Small intestine (tissue), 7 donors: ENCODE measurements around the gene PPFIA2. TPM values are rescaled to one million over a fixed set of nuclear protein-coding genes. Genes with fewer than 3 reads are reported as not detected.
"Not testable (repeated sequence)": the region's sequence is repeated elsewhere in the genome, so short reads cannot be mapped to it uniquely, and the experiment has no call there.

Experiments
- DNase-seq, 2 donors: peaks; one replicate each; pipeline versions ENCODE4 v3.0.0 to v3.0.0-alpha.2; 2013
- FAIRE-seq: peaks from 2 replicates; lab custom pipeline; 2012; peaks lifted over from hg19 to GRCh38; lab: Jason Lieb, UNC
- H3K27ac ChIP-seq, 3 donors: one replicate each; pipeline ENCODE4 v1.5.1; 2013; ENCODE audit warnings: low read length in 2 of 3, mild to moderate bottlenecking in 2 of 3, control low read depth in 1 of 3, inconsistent platforms in 1 of 3, low read depth in 1 of 3, moderate library complexity in 1 of 3
- H3K27me3 ChIP-seq, 3 donors: one replicate each; pipeline ENCODE4 v1.6.1; 2013; ENCODE audit warnings: low read length in 3 of 3, inconsistent platforms in 1 of 3; ENCODE audit not compliant: control insufficient read depth in 3 of 3, insufficient read depth in 3 of 3
- H3K36me3 ChIP-seq, 3 donors: one replicate each; pipeline ENCODE4 v1.6.1; 2013; ENCODE audit warnings: low read length in 3 of 3, inconsistent platforms in 1 of 3, low read depth in 1 of 3, mild to moderate bottlenecking in 1 of 3, moderate library complexity in 1 of 3; ENCODE audit not compliant: control insufficient read depth in 3 of 3, insufficient read depth in 2 of 3
- H3K4me1 ChIP-seq, 3 donors: one replicate each; pipeline ENCODE4 v1.6.1; 2013; ENCODE audit warnings: low read length in 2 of 3, inconsistent platforms in 1 of 3, low read depth in 1 of 3, mild to moderate bottlenecking in 1 of 3, moderate library complexity in 1 of 3; ENCODE audit not compliant: control insufficient read depth in 3 of 3, insufficient read depth in 2 of 3
- H3K4me3 ChIP-seq, 3 donors: one replicate each; pipeline ENCODE4 v1.5.1; 2013; ENCODE audit warnings: low read length in 3 of 3, control low read depth in 1 of 3, inconsistent platforms in 1 of 3, low read depth in 1 of 3, mild to moderate bottlenecking in 1 of 3, moderate library complexity in 1 of 3
- H3K9me3 ChIP-seq, 2 donors: one replicate each; pipeline ENCODE4 v1.6.1; 2013; ENCODE audit warnings: low read depth in 1 of 2, low read length in 1 of 2; ENCODE audit not compliant: control insufficient read depth in 2 of 2, insufficient read depth in 1 of 2
- WGBS, 3 donors: extraction: QIAGEN DNeasy Blood & Tissue Kit; methylation state at CpG; one replicate each; pipeline ENCODE4 v1.1.7; 2013; 5-methylcytosine and 5-hydroxymethylcytosine counted together
- polyA plus RNA-seq, 4 donors: library from polyadenylated mRNA; stranded (reverse) in 3 of 4; unstranded in 1 of 4; fragments of 200-250 nt in 3 of 4; fragments of 120-200 nt in 1 of 4; gene quantifications; one replicate each; pipeline versions ENCODE4 v1.2.1 to v1.2.3, GENCODE V29; 2013
- donor health status: healthy with polysubstance abuse.
- donor health status: control.
- donor health status: control.
- donor health status: Bipolar disorder and iron deficiency.
- donor health status: healthy.

The PPFIA2 gene
- polyA plus RNA-seq, 4 donors, result 0.55 to 2.6 TPM; not detected in 2

DNA sequence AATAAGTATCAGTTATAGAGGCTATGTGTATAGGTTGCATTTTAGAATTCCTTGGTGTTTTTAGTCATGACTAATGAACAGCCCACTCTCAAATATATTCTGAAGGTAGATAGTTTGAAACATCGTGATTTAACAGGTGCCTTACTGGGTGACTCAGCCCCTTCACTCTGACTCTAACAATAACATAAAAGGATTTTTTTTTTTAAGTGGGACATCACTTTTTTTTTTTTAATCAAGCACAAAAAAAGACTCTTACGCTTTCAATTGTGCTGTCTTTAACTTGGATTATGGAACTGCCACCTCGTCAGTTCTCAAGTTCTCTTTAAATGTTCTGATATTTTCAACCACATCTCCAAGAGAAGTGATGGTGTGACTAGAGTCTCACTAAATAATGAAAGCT, 46.6 kb downstream of the PPFIA2 start:
- H3K27me3 ChIP-seq, result no peaks in the 10 kb centered on the region
- FAIRE-seq (no peak), DNase-seq (no peak)
- no peaks in the 10 kb centered on the region for H3K36me3 ChIP-seq
- no peaks in the 10 kb centered on the region for H3K9me3 ChIP-seq
- 78 to 86% (median 81%) methylated on average over 3 of the region's 3 CpGs for WGBS, 3 donors
- no peak overlapping the region for H3K27ac ChIP-seq
- H3K4me1 ChIP-seq, result no peaks in the 10 kb centered on the region
- no peak overlapping the region for H3K4me3 ChIP-seq

DNA sequence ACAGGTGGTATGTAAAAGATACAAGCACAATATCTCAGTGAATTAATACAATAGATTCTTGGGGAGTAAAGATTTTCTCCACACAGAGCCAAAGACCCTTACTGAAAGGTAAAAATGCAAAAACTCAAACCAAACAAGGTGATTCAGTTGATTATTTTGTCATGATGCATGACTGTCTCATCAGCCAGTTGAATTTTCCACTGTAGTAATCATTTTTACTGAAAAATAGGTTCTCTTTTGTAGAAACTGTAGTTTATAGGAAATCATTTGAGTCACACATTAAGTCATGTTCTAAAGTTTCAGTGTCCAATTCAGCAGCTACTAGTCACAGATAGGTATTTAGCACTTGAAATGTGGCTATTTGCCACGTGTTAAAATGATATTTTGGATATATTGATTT, 53.6 kb downstream of the PPFIA2 start:
- Histone ChIP-seq H3K4me3 (no peak overlapping the region), H3K27ac (no peak overlapping the region), H3K27me3 (no peaks in the 10 kb centered on the region), H3K36me3 (no peaks in the 10 kb centered on the region), H3K4me1 (no peaks in the 10 kb centered on the region), H3K9me3 (peaks cover 0 to 2% of the 10 kb centered on the region in 2 donors)
- 50 to 56% (median 54%) methylated on average over 1 of the region's 1 CpG for WGBS, 3 donors
- DNase-seq (no peak), FAIRE-seq (no peak)

- no peak for FAIRE-seq
- no peak for DNase-seq
- no peaks in the 10 kb centered on the region for H3K4me1 ChIP-seq
- no peaks in the 10 kb centered on the region for H3K27me3 ChIP-seq
- H3K4me3 ChIP-seq, result no peak overlapping the region
- no peaks in the 10 kb centered on the region for H3K36me3 ChIP-seq
- no peaks in the 10 kb centered on the region for H3K9me3 ChIP-seq
- no peak overlapping the region for H3K27ac ChIP-seq
Measured at GRCh38 chr12:81699551-81699950, 59.6 kb downstream of the PPFIA2 start.

DNA sequence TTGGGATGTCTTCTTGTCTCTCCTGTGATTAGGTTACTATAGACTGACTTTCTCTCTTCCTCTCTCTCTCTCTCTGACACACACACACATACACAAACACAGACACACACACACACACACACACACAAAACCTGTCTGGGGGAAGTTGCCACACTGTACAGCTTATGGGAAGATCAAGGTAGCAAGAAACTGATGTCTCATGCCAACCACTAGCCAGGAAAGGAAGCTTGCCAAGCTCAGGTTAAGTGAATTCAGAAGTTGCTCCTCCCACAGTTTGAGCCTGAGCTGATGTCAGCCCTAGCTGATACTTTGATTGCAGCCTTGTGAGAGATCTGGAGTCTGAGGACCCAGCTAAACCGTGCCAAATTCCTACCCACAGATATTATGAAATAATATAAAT, 67.1 kb downstream of the PPFIA2 start:
- no peak overlapping the region for H3K27ac ChIP-seq
- no peaks in the 10 kb centered on the region for H3K36me3 ChIP-seq
- no peak overlapping the region for H3K4me3 ChIP-seq
- no peak for FAIRE-seq
- no peaks in the 10 kb centered on the region for H3K27me3 ChIP-seq
- DNase-seq, result no peak
- H3K4me1 ChIP-seq, result no peaks in the 10 kb centered on the region
- H3K9me3 ChIP-seq, result no peaks in the 10 kb centered on the region
- 17 to 65% (median 28%) methylated on average over 1 of the region's 1 CpG for WGBS, 3 donors

DNA sequence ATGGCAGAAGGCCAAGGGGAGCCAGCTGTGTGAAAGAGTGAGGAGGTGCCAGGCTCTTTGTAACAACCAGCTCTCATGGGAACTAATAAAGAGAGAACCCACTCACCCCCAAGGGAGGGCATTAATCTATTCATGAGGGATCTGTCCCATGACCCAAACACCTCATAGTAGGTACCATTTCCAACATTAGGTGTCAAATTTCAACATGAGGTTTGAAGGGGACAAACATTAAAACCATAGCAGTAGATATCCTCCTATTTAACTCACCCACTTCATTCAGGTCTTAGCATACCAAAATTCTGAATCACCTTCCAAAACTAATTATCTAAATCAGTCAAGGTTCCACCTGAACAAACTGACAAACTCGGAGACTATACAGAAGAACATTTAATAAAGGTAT, 75.3 kb downstream of the PPFIA2 start:
- Histone ChIP-seq H3K4me1 (no peaks in the 10 kb centered on the region), H3K4me3 (no peak overlapping the region), H3K36me3 (no peaks in the 10 kb centered on the region), H3K9me3 (no peaks in the 10 kb centered on the region), H3K27ac (no peak overlapping the region), H3K27me3 (no peaks in the 10 kb centered on the region)
- WGBS, 3 donors, result 23 to 62% (median 42%) methylated on average over 1 of the region's 1 CpG
- FAIRE-seq (no peak), DNase-seq (no peak)

DNA sequence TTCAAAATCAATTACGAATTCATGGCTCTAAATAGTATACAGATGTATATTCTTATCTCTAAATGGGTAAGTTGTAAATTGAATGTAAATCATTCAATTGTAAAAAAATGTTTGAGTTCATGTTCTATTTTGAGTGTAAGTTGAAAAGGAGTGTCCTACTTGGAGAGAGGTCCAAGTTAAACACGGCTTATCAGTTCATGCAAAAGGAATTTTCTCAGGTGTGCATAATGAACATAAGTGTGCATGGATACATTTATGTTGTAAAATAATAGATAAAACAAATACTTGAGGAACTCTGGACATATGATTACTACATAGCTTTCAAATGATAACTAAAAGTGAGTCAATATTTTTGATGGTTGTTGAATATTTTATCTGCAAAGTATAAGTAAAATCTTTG, 79.5 kb downstream of the PPFIA2 start:
- H3K4me3 ChIP-seq, result no peak overlapping the region
- H3K27me3 ChIP-seq, result no peaks in the 10 kb centered on the region
- FAIRE-seq (no peak), DNase-seq (no peak)
- no peaks in the 10 kb centered on the region for H3K9me3 ChIP-seq
- 24 to 67% (median 39%) methylated on average over 2 of the region's 2 CpGs for WGBS, 3 donors
- H3K4me1 ChIP-seq, result no peaks in the 10 kb centered on the region
- no peaks in the 10 kb centered on the region for H3K36me3 ChIP-seq
- no peak overlapping the region for H3K27ac ChIP-seq

- no peak for FAIRE-seq
- no peak overlapping the region for H3K27ac ChIP-seq
- no peaks in the 10 kb centered on the region for H3K27me3 ChIP-seq
- H3K9me3 ChIP-seq, result no peaks in the 10 kb centered on the region
- H3K36me3 ChIP-seq, result no peaks in the 10 kb centered on the region
- H3K4me1 ChIP-seq, result no peaks in the 10 kb centered on the region
- H3K4me3 ChIP-seq, result no peak overlapping the region
- DNase-seq, result no peak
Measured at GRCh38 chr12:81670759-81671158, 88.4 kb downstream of the PPFIA2 start.

- H3K4me3 ChIP-seq, result no peak overlapping the region
- FAIRE-seq, result no peak
- no peaks in the 10 kb centered on the region for H3K27me3 ChIP-seq
- H3K27ac ChIP-seq, result no peak overlapping the region
- H3K4me1 ChIP-seq, result no peaks in the 10 kb centered on the region
- no peaks in the 10 kb centered on the region for H3K9me3 ChIP-seq
- 7 to 18% (median 14%) methylated on average over 1 of the region's 1 CpG for WGBS, 3 donors
- no peak for DNase-seq
- no peaks in the 10 kb centered on the region for H3K36me3 ChIP-seq
Measured at GRCh38 chr12:81668475-81668874, 90.7 kb downstream of the PPFIA2 start.

GRCh38 chr12:81659310-81659709, 99.8 kb downstream of the PPFIA2 start:
- not testable (repeated sequence) for H3K4me3 ChIP-seq, H3K27ac ChIP-seq, FAIRE-seq, H3K27me3 ChIP-seq, DNase-seq, H3K36me3 ChIP-seq, H3K9me3 ChIP-seq, H3K4me1 ChIP-seq
- 74 to 90% (median 89%) methylated on average over 6 of the region's 6 CpGs for WGBS, 3 donors
